ENCODE results near the gene TMPRSS2.

TMPRSS2 gene

GRCh38 chr21:41481191-41481590 lies 26.8 kb downstream of the TMPRSS2 start:
- no peak for DNase-seq (ENCODE audit: low read depth)

- no peak for DNase-seq (ENCODE audit: low read depth)
Observed at GRCh38 chr21:41480086-41480690, 27.8 kb downstream of the TMPRSS2 start.

GRCh38 chr21:41479686-41480085 lies 28.3 kb downstream of the TMPRSS2 start:
- DNase-seq (ENCODE audit: low read depth): no peak

- no peak for DNase-seq (ENCODE audit: low read depth)
Observed at GRCh38 chr21:41478319-41479177, 29.4 kb downstream of the TMPRSS2 start.

- no peak for DNase-seq (ENCODE audit: low read depth)
Observed at GRCh38 chr21:41477641-41478318, 30.2 kb downstream of the TMPRSS2 start.

- DNase-seq (ENCODE audit: low read depth): no peak
Observed at GRCh38 chr21:41475714-41476420, 32.1 kb downstream of the TMPRSS2 start.

GRCh38 chr21:41472753-41473548 lies 35.0 kb downstream of the TMPRSS2 start:
- DNase-seq (ENCODE audit: low read depth): no peak

- no peak for DNase-seq (ENCODE audit: low read depth)
Observed at GRCh38 chr21:41470054-41470453, 37.9 kb downstream of the TMPRSS2 start.

GRCh38 chr21:41466024-41466820 lies 41.7 kb downstream of the TMPRSS2 start:
- no peak for DNase-seq (ENCODE audit: low read depth)

GRCh38 chr21:41465176-41465781 lies 42.7 kb downstream of the TMPRSS2 start:
- DNase-seq (ENCODE audit: low read depth): no peak

GRCh38 chr21:41460578-41461527 lies 47.1 kb downstream of the TMPRSS2 start:
- peak; percentile 52 for DNase-seq (ENCODE audit: low read depth)

GRCh38 chr21:41459884-41460534 lies 47.9 kb downstream of the TMPRSS2 start:
- DNase-seq (ENCODE audit: low read depth): no peak

- no peak for DNase-seq (ENCODE audit: low read depth)
Observed at GRCh38 chr21:41458559-41458958, 49.4 kb downstream of the TMPRSS2 start.

- DNase-seq (ENCODE audit: low read depth): no peak
Observed at GRCh38 chr21:41458121-41458520, 49.8 kb downstream of the TMPRSS2 start.

GRCh38 chr21:41453761-41454160 lies 54.2 kb downstream of the TMPRSS2 start:
- DNase-seq (ENCODE audit: low read depth): no peak

GRCh38 chr21:41453198-41453597 lies 54.8 kb downstream of the TMPRSS2 start:
- DNase-seq (ENCODE audit: low read depth): no peak

- DNase-seq (ENCODE audit: low read depth): no peak
Observed at GRCh38 chr21:41451753-41452676, 55.9 kb downstream of the TMPRSS2 start.
